Sigmoid colon (tissue), 7 donors: ENCODE results near the gene LTK. TPM values are rescaled to one million over a fixed set of nuclear protein-coding genes. Genes with fewer than 3 reads are reported as not detected.

Source experiments
- DNase-seq: peaks from one replicate; pipeline ENCODE4 v3.0.0-alpha.2; 2019
- H3K27ac ChIP-seq, 4 donors: fragments of 200-600 bp; sonication (generic); one replicate each; pipeline ENCODE4 v1.5.1; 2016 to 2019; ENCODE audit warnings: mild to moderate bottlenecking in 1 of 4
- H3K27me3 ChIP-seq, 3 donors: fragments of 200-600 bp; sonication (generic); one replicate each; pipeline ENCODE4 v1.5.1; 2019; ENCODE audit warnings: mild to moderate bottlenecking in 1 of 3
- H3K36me3 ChIP-seq, 4 donors: fragments of 200-600 bp; sonication (generic); one replicate each; pipeline ENCODE4 v1.5.1; 2016 to 2019
- H3K4me1 ChIP-seq, 4 donors: fragments of 200-600 bp; sonication (generic); one replicate each; pipeline ENCODE4 v1.5.1; 2017 to 2019
- H3K4me3 ChIP-seq, 4 donors: fragments of 200-600 bp; sonication (generic); one replicate each; pipeline ENCODE4 v1.5.1; 2017 to 2019; ENCODE audit warnings: mild to moderate bottlenecking in 2 of 4, moderate library complexity in 1 of 4
- H3K9me3 ChIP-seq, 4 donors: fragments of 200-600 bp in 3 of 4; sonication (generic) in 3 of 4; one replicate each; pipeline versions ENCODE4 v1.5.1 to v1.6.1; 2013 to 2019
- CTCF ChIP-seq, 4 experiments: fragments of 450-650 bp in 3 of 4; fragments of 200-600 bp in 1 of 4; IDR thresholded peaks; one replicate each; pipeline ENCODE4 v1.5.1; 2016 to 2019; ENCODE audit warnings: antibody characterized with exemption in 4 of 4, mild to moderate bottlenecking in 3 of 4, moderate library complexity in 2 of 4
- EP300 ChIP-seq, 4 donors: sonication (generic); formaldehyde crosslinking; IDR thresholded peaks; one replicate each; pipeline ENCODE4 v1.6.1; 2017; ENCODE audit warnings: antibody characterized with exemption in 4 of 4
- POLR2A ChIP-seq, 2 donors: fragments of 450-650 bp; IDR thresholded peaks; one replicate each; pipeline ENCODE4 v1.6.1; 2016; ENCODE audit warnings: antibody characterized with exemption in 2 of 2, mild to moderate bottlenecking in 2 of 2, moderate library complexity in 2 of 2
- POLR2AphosphoS5 ChIP-seq, 4 donors: sonication (generic); formaldehyde crosslinking; IDR thresholded peaks; one replicate each; pipeline ENCODE4 v1.6.1; 2017; ENCODE audit warnings: antibody characterized with exemption in 4 of 4
- WGBS, 2 donors: extraction: QIAGEN DNeasy Blood & Tissue Kit; methylation state at CpG; one replicate each; pipeline ENCODE4 v1.1.7; 2013; 5-methylcytosine and 5-hydroxymethylcytosine counted together
- intact Hi-C: fragments of 100-400 bp; cut with DNase I; formaldehyde crosslinking; loops from one replicate; pipeline ENCODE4 v1.15.1; 2023
- polyA plus RNA-seq, 3 donors: library from polyadenylated mRNA; stranded (reverse); fragments of 200-250 nt; gene quantifications; one replicate each; pipeline ENCODE4 v1.2.3, GENCODE V29; 2013
- total RNA-seq, 4 donors: library from RNA; depleted of rRNA; stranded (reverse); fragments of >200 nt; gene quantifications; one replicate each; pipeline ENCODE4 v1.1.0, GENCODE V29; 2016
- donor health status: healthy with polysubstance abuse.
- donor health status: Bipolar disorder and iron deficiency.
- donor health status: healthy.

LTK gene
- total and polyA plus RNA-seq, 7 donors = 1.6 to 4.8 (median 3.3) TPM; not detected in 1

GRCh38 chr15:41487802-41488201 lies 25.8 kb downstream of the LTK start:
- peaks cover 0 to 8% (median 7%) of the 10 kb centered on the region in 4 donors for H3K4me1 ChIP-seq

GRCh38 chr15:41487381-41487780 lies 26.2 kb downstream of the LTK start:
- Histone ChIP-seq H3K4me1 (peaks cover 0 to 3% (median 3%) of the 10 kb centered on the region in 4 donors), H3K27me3 (peaks cover 7 to 53% (median 46%) of the 10 kb centered on the region in 3 donors), H3K36me3 (peaks cover 0 to 13% (median 4%) of the 10 kb centered on the region in 4 donors), H3K4me3 (no peak overlapping the region), H3K27ac (no peak overlapping the region), H3K9me3 (no peaks in the 10 kb centered on the region)
- WGBS, 2 donors = 56 to 81% methylated on average over 9 of the region's 9 CpGs
- no peak for DNase-seq
- TF ChIP-seq CTCF (IDR thresholded peaks at IDR 0.05) (no peak), EP300 (IDR thresholded peaks at IDR 0.05) (no peak), POLR2A (IDR thresholded peaks at IDR 0.05) (no peak), POLR2AphosphoS5 (IDR thresholded peaks at IDR 0.05) (no peak)
- intact Hi-C loops = no loop called here

More at GRCh38 chr15:41487802-41488201, 25.8 kb downstream of the LTK start:
- H3K27ac ChIP-seq = no peak overlapping the region
- H3K9me3 ChIP-seq = no peaks in the 10 kb centered on the region
- TF ChIP-seq EP300 (IDR thresholded peaks at IDR 0.05) (no peak), CTCF (IDR thresholded peaks at IDR 0.05) (no peak), POLR2AphosphoS5 (IDR thresholded peaks at IDR 0.05) (no peak), POLR2A (IDR thresholded peaks at IDR 0.05) (no peak)
- no peak overlapping the region for H3K4me3 ChIP-seq
- H3K36me3 ChIP-seq = peaks cover 0 to 9% (median 2%) of the 10 kb centered on the region in 4 donors
- intact Hi-C loops = no loop called here
- peaks cover 7 to 56% (median 46%) of the 10 kb centered on the region in 3 donors for H3K27me3 ChIP-seq
- 85% methylated on average over 2 of the region's 2 CpGs for WGBS, 2 donors
- no peak for DNase-seq

GRCh38 chr15:41486286-41486685 lies 27.3 kb downstream of the LTK start:
- Histone ChIP-seq H3K27me3 (peaks cover 3 to 43% (median 41%) of the 10 kb centered on the region in 3 donors), H3K4me1 (no peaks in the 10 kb centered on the region), H3K4me3 (no peak overlapping the region), H3K27ac (no peak overlapping the region), H3K9me3 (no peaks in the 10 kb centered on the region), H3K36me3 (peaks cover 0 to 24% (median 10%) of the 10 kb centered on the region in 4 donors)
- no peak for DNase-seq
- TF ChIP-seq CTCF (IDR thresholded peaks at IDR 0.05) (no peak), POLR2A (IDR thresholded peaks at IDR 0.05) (no peak), POLR2AphosphoS5 (IDR thresholded peaks at IDR 0.05) (no peak), EP300 (IDR thresholded peaks at IDR 0.05) (no peak)
- WGBS, 2 donors = 89 to 95% methylated on average over 43 of the region's 43 CpGs
- intact Hi-C loops = no loop called here

GRCh38 chr15:41484937-41485625 lies 28.5 kb downstream of the LTK start:
- WGBS, 2 donors = 84 to 92% methylated on average over 11 of the region's 11 CpGs
- TF ChIP-seq CTCF (IDR thresholded peaks at IDR 0.05) (no peak), POLR2AphosphoS5 (IDR thresholded peaks at IDR 0.05) (no peak), EP300 (IDR thresholded peaks at IDR 0.05) (no peak), POLR2A (IDR thresholded peaks at IDR 0.05) (no peak)
- peaks cover 9 to 36% (median 22%) of the 10 kb centered on the region in 4 donors for H3K36me3 ChIP-seq
- no peaks in the 10 kb centered on the region for H3K9me3 ChIP-seq
- H3K27me3 ChIP-seq = peaks cover under 1 to 33% (median 29%) of the 10 kb centered on the region in 3 donors
- H3K27ac ChIP-seq = no peak overlapping the region
- intact Hi-C loops = no loop called here
- no peak for DNase-seq
- no peak overlapping the region for H3K4me3 ChIP-seq
- no peaks in the 10 kb centered on the region for H3K4me1 ChIP-seq
